Measurements from ENCODE around the gene ZNF585A. TPM values are rescaled to one million over a fixed set of nuclear protein-coding genes. Genes with fewer than 3 reads are reported as not detected.
A peak's percentile ranks its signal among the peaks of the same experiment; 100 is the strongest.

ZNF585A gene
- total RNA-seq (10 to 100 TPM in 8 of 10 donors, 1 to 10 TPM in 2; 7.1 to 17.0 (median 13.0) TPM), polyA plus RNA-seq (10 to 100 TPM; 12.3 to 12.4 TPM)
- long read RNA-seq, donor 1, full-length matches to known transcripts = 7 of 13 reads
- long read RNA-seq, donor 1, partial matches to known transcripts = 0 of 13 reads
- long read RNA-seq, donor 1, other reads (novel, unspliced or antisense) = 6 of 13 reads
- long read RNA-seq, donor 2, full-length matches to known transcripts = 7 of 12 reads
- long read RNA-seq, donor 2, partial matches to known transcripts = 2 of 12 reads
- long read RNA-seq, donor 2, other reads (novel, unspliced or antisense) = 3 of 12 reads
- long read RNA-seq, donor 3, full-length matches to known transcripts = 11 of 23 reads
- long read RNA-seq, donor 3, partial matches to known transcripts = 4 of 23 reads
- long read RNA-seq, donor 3, other reads (novel, unspliced or antisense) = 8 of 23 reads

DNA sequence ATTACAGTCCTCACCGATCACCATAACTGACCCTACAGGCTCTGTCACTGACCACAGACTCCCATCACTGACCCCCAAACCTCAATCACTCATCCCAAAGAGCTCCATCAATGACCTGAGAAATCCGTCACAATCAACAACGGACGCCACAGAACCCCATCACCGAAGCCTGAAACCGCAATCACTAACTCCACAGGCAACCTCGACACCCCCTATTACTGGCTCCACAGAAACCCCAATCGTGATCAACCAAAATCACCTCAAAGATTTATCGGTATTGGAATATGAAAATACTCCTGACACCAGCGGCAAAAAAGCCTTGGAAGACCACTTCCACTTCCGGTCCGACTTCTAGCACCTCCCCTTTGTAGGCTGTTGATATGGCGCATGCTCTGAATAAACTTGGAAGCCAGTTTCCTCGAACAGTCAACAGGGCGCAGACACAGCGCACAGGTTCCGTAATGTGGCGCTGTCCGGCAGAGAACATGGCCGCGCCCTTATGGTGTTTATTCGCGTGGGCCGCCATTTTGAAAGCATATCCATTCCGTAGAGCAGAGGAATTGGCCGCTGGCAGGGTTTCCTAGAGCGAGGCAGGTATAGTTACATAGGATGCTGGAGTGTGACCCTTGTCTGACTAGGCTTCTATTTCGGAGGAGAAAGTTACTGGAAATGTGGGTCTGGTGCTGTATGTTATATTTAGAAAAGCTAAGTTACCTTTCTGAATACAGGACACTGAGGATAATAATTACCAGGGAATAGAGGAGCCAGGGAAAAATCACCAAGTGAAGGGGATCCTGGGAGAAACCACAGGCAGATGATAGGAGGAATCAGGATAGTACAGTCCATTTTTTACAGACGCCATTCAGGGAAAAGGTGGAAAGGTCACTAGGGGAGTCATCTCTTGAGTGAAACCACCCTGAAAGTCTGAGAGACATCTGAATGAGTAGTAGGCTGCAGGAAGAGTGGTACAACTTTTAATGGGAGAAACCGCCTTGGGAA lies at the start of gene ZNF585A:
TSS of gene ZNF585A (minus strand) at position 328 of the 999 bp plus-strand sequence. CDS start 2,785 bp downstream, outside the sequence.
- 5% methylated on average over 30 of the region's 30 CpGs for WGBS, 2 donors
- H3K4me1 ChIP-seq = peaks cover 0 to 11% (median 6%) of the 10 kb centered on the region in 9 donors
- H3K27ac ChIP-seq = peak within 1 kb of the TSS in 9 of 10 donors; percentile 47 to 82 (median 66)
- peak; percentile 86 to 95 for DNase-seq
- peak within 1 kb of the TSS; percentile 45 to 78 (median 62) for H3K4me3 ChIP-seq
- H3K36me3 ChIP-seq = peaks cover 4 to 29% (median 27%) of the 10 kb centered on the region in 9 donors
- H3K9me3 ChIP-seq = peaks cover 0 to 83% (median 0%) of the 10 kb centered on the region in 11 donors
- TF ChIP-seq, protein P1, sequence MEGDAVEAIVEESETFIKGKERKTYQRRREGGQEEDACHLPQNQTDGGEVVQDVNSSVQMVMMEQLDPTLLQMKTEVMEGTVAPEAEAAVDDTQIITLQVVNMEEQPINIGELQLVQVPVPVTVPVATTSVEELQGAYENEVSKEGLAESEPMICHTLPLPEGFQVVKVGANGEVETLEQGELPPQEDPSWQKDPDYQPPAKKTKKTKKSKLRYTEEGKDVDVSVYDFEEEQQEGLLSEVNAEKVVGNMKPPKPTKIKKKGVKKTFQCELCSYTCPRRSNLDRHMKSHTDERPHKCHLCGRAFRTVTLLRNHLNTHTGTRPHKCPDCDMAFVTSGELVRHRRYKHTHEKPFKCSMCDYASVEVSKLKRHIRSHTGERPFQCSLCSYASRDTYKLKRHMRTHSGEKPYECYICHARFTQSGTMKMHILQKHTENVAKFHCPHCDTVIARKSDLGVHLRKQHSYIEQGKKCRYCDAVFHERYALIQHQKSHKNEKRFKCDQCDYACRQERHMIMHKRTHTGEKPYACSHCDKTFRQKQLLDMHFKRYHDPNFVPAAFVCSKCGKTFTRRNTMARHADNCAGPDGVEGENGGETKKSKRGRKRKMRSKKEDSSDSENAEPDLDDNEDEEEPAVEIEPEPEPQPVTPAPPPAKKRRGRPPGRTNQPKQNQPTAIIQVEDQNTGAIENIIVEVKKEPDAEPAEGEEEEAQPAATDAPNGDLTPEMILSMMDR (IDR thresholded peaks at IDR 0.05) = peak in 6 of 9 donors; percentile 26 to 57 (median 39)
- H3K27me3 ChIP-seq = no peaks in the 10 kb centered on the region
- peak; percentile 100 for ATAC-seq
- intact Hi-C loops (cut with DNase I) = loop anchor here in 6 of 10 donors (1.0 to 5.0 kb wide), 7 partner anchors 38 to 295 kb away; partner anchors contain the start of genes ZNF383 (in 3 of the 6), ZNF585B (in 2 of the 6), ZNF420 (in 1 of the 6) and ZNF569 (in 1 of the 6)

DNA sequence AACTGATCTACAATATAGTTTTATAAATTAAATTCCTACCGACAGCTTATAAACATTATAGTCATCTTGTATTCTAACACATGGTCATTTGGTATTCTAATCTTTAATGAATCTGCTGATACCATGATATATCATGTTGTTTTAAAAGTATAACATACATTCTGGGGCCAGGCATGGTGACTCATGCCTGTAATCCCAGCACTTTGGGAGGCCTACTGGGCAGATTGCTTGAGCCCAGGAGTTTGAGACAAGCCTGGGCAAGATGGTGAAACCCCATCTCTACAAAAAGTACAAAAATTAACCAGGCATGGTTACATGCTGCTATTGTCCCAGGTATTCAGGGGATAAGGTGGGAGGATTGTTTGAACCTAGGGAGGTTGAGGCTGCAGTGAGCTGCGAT lies 48.6 kb upstream of the ZNF585A start:
- Histone ChIP-seq H3K27ac (no peak overlapping the region), H3K36me3 (peaks cover 0 to 67% (median 35%) of the 10 kb centered on the region in 9 donors), H3K9me3 (peaks cover 0 to 57% (median 0%) of the 10 kb centered on the region in 11 donors), H3K4me3 (no peak overlapping the region), H3K4me1 (peaks cover 0 to 23% (median 13%) of the 10 kb centered on the region in 9 donors), H3K27me3 (no peaks in the 10 kb centered on the region)
- TF ChIP-seq, protein P1 (IDR thresholded peaks at IDR 0.05) = no peak
- intact Hi-C loops (cut with DNase I) = loop anchor here in 1 of 10 donors (10.0 kb wide), 1 partner anchor 246 kb away; no protein-coding TSS in a partner anchor
- ATAC-seq = no peak
- no peak for DNase-seq
- WGBS, 2 donors = 97 to 98% methylated on average over 2 of the region's 2 CpGs

DNA sequence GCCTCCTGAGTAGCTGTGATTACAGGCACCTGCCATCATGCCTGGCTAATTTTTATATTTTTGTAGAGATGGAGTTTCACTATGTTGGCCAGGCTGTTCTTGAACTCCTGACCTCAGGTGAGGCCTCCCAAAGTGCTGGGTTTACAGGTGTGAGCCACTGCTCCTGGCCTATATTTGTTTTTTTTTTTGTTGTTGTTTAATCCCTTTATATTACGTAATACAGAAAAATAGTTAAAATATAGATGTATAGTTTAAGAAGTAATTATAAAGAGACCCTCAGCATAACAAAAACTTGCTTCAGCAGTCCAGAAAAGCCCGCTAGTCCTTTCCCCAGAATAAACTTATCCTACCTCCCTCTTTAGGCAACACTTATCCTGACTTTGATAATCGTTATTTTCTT lies 47.9 kb upstream of the ZNF585A start:
- Histone ChIP-seq H3K4me1 (peaks cover 0 to 23% (median 13%) of the 10 kb centered on the region in 9 donors), H3K36me3 (peaks cover 0 to 60% (median 27%) of the 10 kb centered on the region in 9 donors), H3K9me3 (peaks cover 0 to 49% (median 0%) of the 10 kb centered on the region in 11 donors), H3K27ac (no peak overlapping the region), H3K27me3 (no peaks in the 10 kb centered on the region), H3K4me3 (no peak overlapping the region)
- ATAC-seq (no peak), DNase-seq (no peak)
- TF ChIP-seq, protein P1 (IDR thresholded peaks at IDR 0.05) = no peak
- 91 to 96% methylated on average over 3 of the region's 3 CpGs for WGBS, 2 donors
- intact Hi-C loops (cut with DNase I) = loop anchor here in 1 of 10 donors (10.0 kb wide), 1 partner anchor 246 kb away; no protein-coding TSS in a partner anchor

All from heart right ventricle (tissue), 16 donors.